ENCODE measurements around the gene GFOD1.

DNA sequence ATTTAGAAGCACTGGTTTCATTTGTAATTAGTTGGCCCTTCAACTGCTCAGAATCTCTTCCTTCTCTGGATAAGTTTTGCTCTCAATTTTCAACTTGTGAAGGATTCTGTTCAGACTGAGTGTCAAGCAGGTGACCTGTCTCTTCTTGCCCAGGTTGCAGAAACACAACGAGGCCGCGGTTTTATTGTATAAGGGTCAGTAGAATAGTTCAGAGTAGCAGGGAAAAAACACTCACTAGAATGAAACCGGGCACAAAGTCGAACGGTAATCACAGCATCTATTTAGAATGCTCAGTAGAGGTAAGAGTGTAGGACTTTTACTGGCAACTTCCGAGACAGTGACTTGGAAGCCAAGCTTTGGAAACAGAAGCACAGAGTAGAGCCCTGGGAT is 17.9 kb upstream of the GFOD1 start:
- no peak for TF ChIP-seq SUZ12 (IDR thresholded peaks at IDR 0.05)
- TF ChIP-seq SP1 (IDR thresholded peaks at IDR 0.05): no peak
- TF ChIP-seq, protein P1, sequence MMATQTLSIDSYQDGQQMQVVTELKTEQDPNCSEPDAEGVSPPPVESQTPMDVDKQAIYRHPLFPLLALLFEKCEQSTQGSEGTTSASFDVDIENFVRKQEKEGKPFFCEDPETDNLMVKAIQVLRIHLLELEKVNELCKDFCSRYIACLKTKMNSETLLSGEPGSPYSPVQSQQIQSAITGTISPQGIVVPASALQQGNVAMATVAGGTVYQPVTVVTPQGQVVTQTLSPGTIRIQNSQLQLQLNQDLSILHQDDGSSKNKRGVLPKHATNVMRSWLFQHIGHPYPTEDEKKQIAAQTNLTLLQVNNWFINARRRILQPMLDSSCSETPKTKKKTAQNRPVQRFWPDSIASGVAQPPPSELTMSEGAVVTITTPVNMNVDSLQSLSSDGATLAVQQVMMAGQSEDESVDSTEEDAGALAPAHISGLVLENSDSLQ (IDR thresholded peaks at IDR 0.05): no peak
- no peak for TF ChIP-seq TARDBP (IDR thresholded peaks at IDR 0.05)
- no peak for TF ChIP-seq L3MBTL2 (conservative IDR thresholded peaks at IDR 0.05)
- no peak for TF ChIP-seq NFRKB (IDR thresholded peaks at IDR 0.05)
- TF ChIP-seq ELF4 (IDR thresholded peaks at IDR 0.05): no peak
- TF ChIP-seq ZNF384 (IDR thresholded peaks at IDR 0.05): no peak
- no peak for TF ChIP-seq FOXK2 (IDR thresholded peaks at IDR 0.05)
